ENCODE data around the gene KDM4D.
"Not testable (repeated sequence)": the region's sequence is repeated elsewhere in the genome, so short reads cannot be mapped to it uniquely, and the experiment has no call there.

The KDM4D gene

GRCh38 chr11:94959179-94959578 is 14.3 kb upstream of the KDM4D start:
- no peak for DNase-seq

GRCh38 chr11:94960488-94960887 is 13.0 kb upstream of the KDM4D start:
- DNase-seq: no peak

- no peak for DNase-seq
Observed at GRCh38 chr11:94961255-94961654, 12.3 kb upstream of the KDM4D start.

- no peak for DNase-seq
Observed at GRCh38 chr11:94964934-94965333, 8.6 kb upstream of the KDM4D start.

- DNase-seq: no peak
Observed at GRCh38 chr11:94968334-94968958, 5.1 kb upstream of the KDM4D start.

GRCh38 chr11:94972700-94973098 is 810 bp upstream of the KDM4D start:
- no peak for DNase-seq

GRCh38 chr11:94974178-94974577 is 669 bp downstream of the KDM4D start:
- no peak for DNase-seq

- DNase-seq: no peak
Observed at GRCh38 chr11:94975599-94975998, 2.1 kb downstream of the KDM4D start.

- DNase-seq: no peak
Observed at GRCh38 chr11:94987378-94987777, 13.9 kb downstream of the KDM4D start.

GRCh38 chr11:94988748-94989147 is 15.2 kb downstream of the KDM4D start:
- DNase-seq: no peak

- DNase-seq: no peak
Observed at GRCh38 chr11:94993400-94993943, 20.0 kb downstream of the KDM4D start.

- no peak for DNase-seq
Observed at GRCh38 chr11:94997437-94997836, 23.9 kb downstream of the KDM4D start.

- DNase-seq: no peak
Observed at GRCh38 chr11:94998285-94998684, 24.8 kb downstream of the KDM4D start.

GRCh38 chr11:95003716-95004115 is 30.2 kb downstream of the KDM4D start:
- no peak for DNase-seq

- DNase-seq: no peak
Observed at GRCh38 chr11:95005642-95006041, 32.1 kb downstream of the KDM4D start.

GRCh38 chr11:95011376-95011775 is 37.9 kb downstream of the KDM4D start:
- no peak for DNase-seq

GRCh38 chr11:95014184-95014821 is 40.8 kb downstream of the KDM4D start:
- DNase-seq: no peak

GRCh38 chr11:95016139-95016538 is 42.6 kb downstream of the KDM4D start:
- DNase-seq: no peak

- DNase-seq: not testable (repeated sequence)
Observed at GRCh38 chr11:95021468-95021867, 48.0 kb downstream of the KDM4D start.

- no peak for DNase-seq
Observed at GRCh38 chr11:95024958-95025357, 51.4 kb downstream of the KDM4D start, which contains the start of gene KDM4E. TSS of gene KDM4E (plus strand) at chr11:95025258. CDS start at chr11:95025558, 300 bp downstream.

- DNase-seq: not testable (repeated sequence)
Observed at GRCh38 chr11:95025594-95025993, 52.1 kb downstream of the KDM4D start.

- DNase-seq: no peak
Observed at GRCh38 chr11:95028357-95028756, 54.8 kb downstream of the KDM4D start.

- no peak for DNase-seq
Observed at GRCh38 chr11:95033051-95033450, 59.5 kb downstream of the KDM4D start.

- no peak for DNase-seq
Observed at GRCh38 chr11:95035316-95035715, 61.8 kb downstream of the KDM4D start.

All from NCI-H748 treated with DMSO at 0.1 percent for 48 hours (cell line).